WTC11 (cell line): ENCODE data around the gene WASHC2C. TPM values are rescaled to one million over a fixed set of nuclear protein-coding genes. Genes with fewer than 3 reads are reported as not detected.
"Not testable (repeated sequence)": the region's sequence is repeated elsewhere in the genome, so short reads cannot be mapped to it uniquely, and the experiment has no call there.

Source experiments
- ATAC-seq: fragments of 200-7000 bp; cut with Tn5 transposase; 2 replicates; pipeline ENCODE4 v1.10.0; 2021; ENCODE audit warnings: mild to moderate bottlenecking, moderate library complexity
- CTCF ChIA-PET: fragments of 300-600 bp; sonication (Branson Sonifier 250); formaldehyde crosslinking; loops from one replicate; lab custom pipeline; 2021; ENCODE audit warnings: antibody characterized with exemption; lab: Charles Lee
- POLR2A ChIA-PET: fragments of 350-600 bp; sonication (Branson Sonifier 250); formaldehyde crosslinking; loops from one replicate; lab custom pipeline; 2021; ENCODE audit warnings: antibody characterized with exemption; lab: Charles Lee
- DNase-seq: peaks from one replicate; pipeline ENCODE4 v3.0.0; 2021; ENCODE audit warnings: low spot score
- H3K27ac Mint-ChIP-seq: 2 replicates; pipeline ENCODE4 v1.8.0; 2021; ENCODE audit warnings: mixed read lengths
- H3K27me3 Mint-ChIP-seq: 2 replicates; pipeline ENCODE4 v1.8.0; 2021; ENCODE audit warnings: low read depth, mild to moderate bottlenecking, moderate library complexity, mixed read lengths
- H3K36me3 Mint-ChIP-seq: 2 replicates; pipeline ENCODE4 v1.8.0; 2021; ENCODE audit warnings: mixed read lengths
- H3K4me1 Mint-ChIP-seq: 2 replicates; pipeline ENCODE4 v1.8.0; 2022; ENCODE audit warnings: mixed read lengths
- H3K4me3 Mint-ChIP-seq: 2 replicates; pipeline ENCODE4 v1.8.0; 2021; ENCODE audit warnings: mild to moderate bottlenecking, moderate library complexity, mixed read lengths
- H3K9me3 Mint-ChIP-seq: 2 replicates; pipeline ENCODE4 v1.8.0; 2021; ENCODE audit warnings: mixed read lengths
- total RNA-seq: library from RNA; stranded (reverse); gene quantifications from 3 replicates; pipeline ENCODE4 v1.2.3, GENCODE V29; 2021

WASHC2C gene
- total RNA-seq, 1 experiment from 2014 or later = 28.5 TPM

DNA sequence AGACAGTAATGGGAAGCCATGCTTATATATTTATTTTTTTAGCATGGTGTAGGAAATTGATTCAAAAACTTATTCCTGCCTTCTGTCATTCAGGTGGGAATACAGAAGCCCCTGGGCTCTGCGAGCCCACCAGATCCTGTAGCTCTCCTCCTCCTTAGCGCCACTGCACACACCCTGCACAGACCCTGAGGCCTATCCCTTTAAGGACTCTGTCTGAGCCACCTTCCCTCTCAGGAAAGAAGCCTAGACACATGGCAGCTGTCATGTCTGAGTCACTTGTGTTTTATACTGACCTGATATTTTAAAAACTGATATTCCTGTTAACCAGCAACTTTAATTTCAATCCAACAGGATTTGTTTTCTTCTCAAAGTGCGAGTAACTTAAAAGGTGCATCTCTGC is 36.0 kb downstream of the WASHC2C start:
- H3K4me3 Mint-ChIP-seq, H3K36me3 Mint-ChIP-seq, DNase-seq, H3K27ac Mint-ChIP-seq, H3K9me3 Mint-ChIP-seq, H3K27me3 Mint-ChIP-seq, ATAC-seq, POLR2A ChIA-PET, H3K4me1 Mint-ChIP-seq, CTCF ChIA-PET: not testable (repeated sequence)

DNA sequence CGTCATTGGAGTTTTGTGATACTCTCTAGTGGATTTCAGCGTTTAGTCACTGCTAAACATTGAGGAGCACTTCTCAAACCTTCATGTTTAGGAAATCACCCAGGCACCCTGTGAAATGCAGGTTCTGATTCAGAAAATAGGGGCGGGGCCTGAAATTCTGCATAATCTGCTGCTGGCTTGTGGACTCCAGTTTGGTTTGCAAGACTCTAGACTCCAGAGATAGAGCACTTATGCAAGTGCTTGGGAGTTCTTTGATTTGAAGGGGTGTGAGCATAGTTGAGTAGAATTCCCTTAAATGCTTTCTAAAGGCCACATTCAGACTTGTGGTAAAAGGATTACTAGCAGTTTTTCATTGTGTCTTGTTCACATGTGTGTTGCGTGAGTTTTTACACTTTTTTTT is 41.3 kb downstream of the WASHC2C start:
- CTCF ChIA-PET, H3K4me3 Mint-ChIP-seq, H3K27ac Mint-ChIP-seq, H3K9me3 Mint-ChIP-seq, H3K27me3 Mint-ChIP-seq, H3K4me1 Mint-ChIP-seq, ATAC-seq, POLR2A ChIA-PET, DNase-seq, H3K36me3 Mint-ChIP-seq: not testable (repeated sequence)

DNA sequence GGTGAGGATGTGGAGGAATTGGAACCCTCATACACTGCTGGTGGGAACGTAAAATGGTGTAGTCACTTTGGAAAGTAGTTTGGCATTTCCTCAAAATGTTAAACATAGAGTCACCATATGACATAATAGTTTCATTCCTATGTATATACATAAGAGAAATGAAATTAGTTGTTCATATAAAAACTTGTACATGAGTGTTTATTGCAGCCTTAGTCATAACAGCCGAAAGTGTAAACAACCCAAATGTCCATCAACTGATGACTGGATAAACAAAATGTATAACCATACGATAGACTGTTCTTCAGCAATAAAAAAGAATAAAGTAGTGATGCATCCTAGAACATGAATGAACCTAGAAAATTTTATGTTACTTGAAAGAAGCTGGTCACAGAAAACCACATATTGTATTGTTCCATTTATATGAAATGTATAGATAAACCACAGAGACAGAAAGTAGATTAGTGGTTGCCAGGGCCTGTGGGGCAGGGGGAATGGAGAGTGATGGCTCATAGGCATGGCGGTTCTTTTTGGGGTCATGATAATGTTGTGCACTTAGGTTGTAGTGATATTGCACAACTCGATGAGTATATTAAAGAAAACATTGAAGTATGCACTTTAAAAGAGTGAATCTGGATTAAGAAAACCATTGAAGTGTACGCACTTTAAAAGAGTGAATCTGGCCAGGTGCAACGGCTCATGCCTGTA is 44.8 kb downstream of the WASHC2C start:
- H3K4me3 Mint-ChIP-seq, H3K4me1 Mint-ChIP-seq, H3K27me3 Mint-ChIP-seq, CTCF ChIA-PET, H3K36me3 Mint-ChIP-seq, POLR2A ChIA-PET, DNase-seq, H3K27ac Mint-ChIP-seq, H3K9me3 Mint-ChIP-seq, ATAC-seq: not testable (repeated sequence)

DNA sequence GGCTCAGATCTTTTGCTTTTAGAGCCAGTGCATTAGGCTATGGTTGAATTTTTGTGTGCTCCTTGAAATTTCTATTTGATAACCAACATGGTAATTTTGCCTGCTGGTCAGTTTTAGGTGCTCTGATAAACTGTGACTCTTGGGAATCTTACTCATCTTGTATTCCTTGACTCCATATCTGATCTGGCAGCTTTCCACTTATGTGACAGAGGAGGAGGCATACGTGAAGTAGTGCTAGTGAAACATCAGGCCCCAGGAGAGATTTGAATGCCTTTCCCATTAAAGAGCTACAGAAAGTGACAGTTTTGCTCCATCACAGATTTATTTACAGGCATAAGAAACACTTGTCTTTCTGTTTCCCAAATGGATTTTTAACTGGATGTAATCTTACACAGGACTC is 59.2 kb downstream of the WASHC2C start:
- H3K27me3 Mint-ChIP-seq, H3K4me3 Mint-ChIP-seq, H3K27ac Mint-ChIP-seq, ATAC-seq, DNase-seq, CTCF ChIA-PET, POLR2A ChIA-PET, H3K9me3 Mint-ChIP-seq, H3K4me1 Mint-ChIP-seq: not testable (repeated sequence)
- peaks cover 11% of the 10 kb centered on the region for H3K36me3 Mint-ChIP-seq

DNA sequence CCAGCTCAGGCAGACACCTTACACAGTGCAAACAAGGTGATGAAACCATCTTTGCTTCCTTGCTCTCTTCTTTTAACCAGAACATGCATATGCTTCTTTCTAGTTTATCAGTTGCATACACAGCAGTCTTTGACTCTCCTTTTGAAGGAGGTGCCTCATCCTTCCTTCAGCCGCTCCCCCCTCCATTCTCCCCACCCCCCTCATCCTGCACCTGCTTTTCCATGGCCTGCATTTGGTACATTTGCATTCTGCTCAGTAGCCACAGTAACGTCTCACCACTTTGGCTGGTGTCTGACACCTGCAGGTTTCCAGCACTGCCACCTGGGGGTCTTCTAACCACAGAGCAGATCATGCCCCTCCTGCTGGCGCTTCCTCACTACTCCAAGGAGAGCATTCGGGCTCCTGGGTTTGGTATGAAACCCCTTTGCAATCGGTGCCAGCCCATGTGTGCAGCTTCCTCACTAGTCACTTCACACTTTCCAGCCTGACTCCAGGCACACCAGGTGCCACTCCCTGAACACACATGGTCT is 60.2 kb downstream of the WASHC2C start:
- ATAC-seq = peak; percentile 81
- H3K27me3 Mint-ChIP-seq = not testable (repeated sequence)

DNA sequence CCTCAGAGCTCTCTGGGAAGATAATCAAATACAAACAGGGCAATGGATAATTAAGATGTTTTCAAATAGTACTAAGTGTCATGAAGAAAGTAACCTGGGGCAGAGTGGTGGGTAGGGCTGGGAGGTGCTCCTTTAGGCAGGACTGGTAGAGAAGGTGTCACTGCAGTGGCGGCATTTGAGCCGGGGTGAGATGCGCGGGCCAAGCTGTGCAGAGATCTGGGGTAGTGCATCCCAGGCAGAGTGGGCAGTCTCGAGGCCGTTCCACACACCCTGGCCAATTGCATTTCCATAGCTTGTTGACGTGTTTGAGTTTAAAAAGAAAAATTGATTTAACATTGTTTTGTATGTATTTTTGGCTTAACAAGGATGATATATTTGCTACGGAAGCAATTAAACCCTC is 62.9 kb downstream of the WASHC2C start:
- H3K4me3 Mint-ChIP-seq, H3K27me3 Mint-ChIP-seq, H3K27ac Mint-ChIP-seq, H3K9me3 Mint-ChIP-seq, POLR2A ChIA-PET, ATAC-seq, CTCF ChIA-PET, H3K4me1 Mint-ChIP-seq, DNase-seq: not testable (repeated sequence)
- H3K36me3 Mint-ChIP-seq = peaks cover 11% of the 10 kb centered on the region

More for the DNA sequence above, 60.2 kb downstream of the WASHC2C start:
- H3K4me3 Mint-ChIP-seq, CTCF ChIA-PET, POLR2A ChIA-PET, H3K4me1 Mint-ChIP-seq, H3K9me3 Mint-ChIP-seq, H3K27ac Mint-ChIP-seq, DNase-seq: not testable (repeated sequence)
- peaks cover 11% of the 10 kb centered on the region for H3K36me3 Mint-ChIP-seq

DNA sequence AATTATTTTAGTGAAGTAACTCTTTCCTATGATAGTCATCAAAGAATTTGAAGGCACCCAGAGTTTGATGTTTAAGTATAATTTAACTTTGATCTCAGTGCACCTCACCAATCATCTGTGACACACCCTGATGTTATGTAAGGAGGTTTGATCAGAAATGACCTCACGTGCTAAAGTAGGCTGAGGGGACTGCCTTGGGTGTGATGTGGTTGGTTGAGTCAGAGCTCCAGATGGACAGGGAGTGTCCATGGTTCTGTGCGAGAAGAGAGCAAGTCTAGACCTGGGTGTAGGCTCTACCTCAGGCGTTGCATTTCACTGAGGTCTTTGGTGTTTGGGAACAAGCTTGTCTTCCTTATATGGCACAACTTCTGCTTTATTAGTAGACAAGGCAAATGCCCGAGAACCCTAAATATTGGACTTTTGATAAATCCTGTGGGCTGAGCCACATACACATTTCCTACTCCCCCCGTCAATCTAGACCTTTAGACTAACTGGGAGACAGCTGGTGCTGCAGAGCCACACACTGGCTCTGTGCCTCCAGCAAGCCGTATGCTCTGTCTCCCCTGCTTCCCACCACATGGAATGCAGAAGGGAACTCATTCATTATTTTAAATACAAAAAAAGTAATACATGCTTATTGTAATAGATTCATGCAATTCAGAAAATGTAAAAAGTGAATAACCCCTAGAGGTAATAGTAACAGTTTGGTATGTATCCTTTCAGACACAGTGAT is 63.8 kb downstream of the WASHC2C start:
- CTCF ChIA-PET, DNase-seq, H3K27me3 Mint-ChIP-seq, POLR2A ChIA-PET, H3K4me1 Mint-ChIP-seq, ATAC-seq, H3K9me3 Mint-ChIP-seq, H3K4me3 Mint-ChIP-seq, H3K27ac Mint-ChIP-seq: not testable (repeated sequence)
- peaks cover 11% of the 10 kb centered on the region for H3K36me3 Mint-ChIP-seq

DNA sequence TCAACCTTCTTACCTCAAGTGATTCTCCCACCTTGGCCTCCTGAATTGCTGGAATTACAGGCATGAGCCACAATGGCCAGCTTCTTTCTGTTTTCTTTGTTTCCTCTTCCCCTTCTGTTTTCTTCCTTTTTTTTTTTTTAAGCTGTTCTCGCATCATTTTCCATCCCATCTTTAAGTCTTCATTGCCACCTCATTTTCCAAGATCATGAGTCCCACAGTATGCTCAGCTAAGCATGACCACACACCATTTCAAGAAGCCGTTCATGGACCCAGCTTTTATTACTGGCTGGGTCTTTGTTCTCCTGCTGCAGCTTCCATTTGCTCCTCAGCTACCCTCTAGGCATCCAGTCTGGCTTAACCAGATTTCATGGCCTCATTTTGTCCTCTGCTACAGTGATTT is 67.7 kb downstream of the WASHC2C start:
- H3K4me3 Mint-ChIP-seq, CTCF ChIA-PET, DNase-seq, H3K27me3 Mint-ChIP-seq, H3K9me3 Mint-ChIP-seq, POLR2A ChIA-PET, H3K36me3 Mint-ChIP-seq, H3K4me1 Mint-ChIP-seq, ATAC-seq: not testable (repeated sequence)
- peak overlapping the region; percentile 24; the same call in 1 of the 2 replicates for H3K27ac Mint-ChIP-seq
